CD4-positive, alpha-beta T cell treated with Interleukin-10 for 1 hour (primary cell): ENCODE data around the gene APP.
"Not testable (repeated sequence)": the region's sequence is repeated elsewhere in the genome, so short reads cannot be mapped to it uniquely, and the experiment has no call there.

ENCODE experiments used
- DNase-seq: peaks from one replicate; pipeline ENCODE4 v3.0.0-alpha.2; 2020

The APP gene

DNA sequence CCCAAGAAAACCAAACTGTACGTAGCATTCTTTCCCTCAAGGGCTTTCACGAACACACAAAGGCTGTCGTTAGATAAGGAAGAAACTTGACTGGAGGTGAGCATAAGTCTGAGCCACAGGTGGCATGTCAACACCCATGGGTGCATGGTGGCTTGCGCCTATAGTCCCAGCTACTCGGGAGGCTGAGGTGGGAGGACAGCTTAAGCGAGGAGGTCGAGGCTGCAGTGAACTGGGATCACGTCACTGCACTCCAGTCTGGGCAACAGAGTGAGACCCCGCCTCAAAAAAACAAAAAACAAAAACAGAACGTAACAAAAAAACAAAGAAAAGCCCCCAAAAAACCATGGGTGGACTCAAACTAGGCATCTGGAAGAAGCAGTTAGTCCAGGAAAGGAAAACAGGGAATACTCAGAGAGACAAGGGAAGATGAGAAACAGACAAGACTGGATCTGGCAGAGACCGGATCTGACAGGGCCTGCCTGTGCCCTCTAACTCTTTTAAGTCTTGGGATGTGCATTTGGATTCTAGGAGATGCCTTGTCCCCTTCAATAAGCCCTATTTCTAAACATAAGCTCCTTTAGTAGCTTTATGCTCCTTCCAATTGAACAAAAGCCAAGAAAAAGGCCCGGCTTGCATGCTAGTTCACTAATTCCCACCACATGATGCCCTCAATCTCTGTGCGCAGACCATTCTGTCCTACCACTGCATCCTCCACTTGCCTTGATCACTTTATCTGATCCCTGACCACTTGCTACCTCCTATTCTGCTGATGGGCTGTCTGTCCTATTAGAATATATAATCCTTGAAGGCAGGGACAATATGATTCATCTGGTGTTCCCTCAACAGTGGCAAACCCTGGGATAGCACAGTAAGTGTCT lies 73.8 kb downstream of the APP start:
- DNase-seq = no peak

- no peak for DNase-seq
Measured at GRCh38 chr21:26095131-26095530, 75.4 kb downstream of the APP start.

DNA sequence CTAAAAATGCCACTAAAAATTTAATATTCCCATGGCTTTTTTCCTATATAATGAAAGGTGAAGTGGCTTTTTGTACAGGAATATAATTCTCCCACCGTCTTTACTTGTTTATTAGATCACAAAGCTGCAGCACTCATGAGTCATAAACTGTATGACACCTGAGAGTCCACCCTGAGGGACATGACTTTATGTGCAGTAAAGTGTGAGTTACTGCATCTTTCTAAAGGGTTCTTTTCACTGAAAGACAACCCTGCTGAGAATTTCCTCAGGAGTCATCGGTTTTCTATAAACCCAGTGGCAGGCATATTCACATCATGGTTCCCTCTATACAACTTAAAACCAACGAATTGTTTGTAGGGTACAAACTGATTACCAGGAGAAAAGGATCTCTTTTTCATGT lies 77.4 kb downstream of the APP start:
- no peak for DNase-seq

DNA sequence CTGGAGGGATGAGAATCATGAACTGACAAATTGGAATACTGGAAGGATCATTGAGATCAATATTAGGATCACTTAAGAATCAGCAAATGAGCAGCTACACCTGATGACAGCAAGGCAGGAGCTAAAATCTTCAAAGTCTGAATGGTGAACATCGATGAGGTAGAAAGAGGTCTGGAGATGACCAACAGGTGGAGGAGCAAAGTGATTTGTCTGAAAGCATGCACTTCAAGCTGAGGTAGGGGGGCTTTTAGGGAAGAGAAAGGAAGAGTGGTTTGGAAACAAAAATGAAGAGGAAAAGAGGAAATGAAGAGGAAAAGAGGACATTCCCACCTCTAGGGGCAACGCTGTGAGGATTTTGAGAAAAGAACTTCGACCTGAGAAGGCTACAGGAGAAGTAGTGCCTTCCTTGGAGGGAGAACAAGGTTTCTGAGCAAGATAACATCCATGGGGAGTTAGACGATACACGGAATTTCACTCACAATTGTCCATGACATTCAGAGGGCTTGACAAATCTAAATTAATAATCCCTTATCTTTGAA lies 79.0 kb downstream of the APP start:
- DNase-seq = no peak

DNA sequence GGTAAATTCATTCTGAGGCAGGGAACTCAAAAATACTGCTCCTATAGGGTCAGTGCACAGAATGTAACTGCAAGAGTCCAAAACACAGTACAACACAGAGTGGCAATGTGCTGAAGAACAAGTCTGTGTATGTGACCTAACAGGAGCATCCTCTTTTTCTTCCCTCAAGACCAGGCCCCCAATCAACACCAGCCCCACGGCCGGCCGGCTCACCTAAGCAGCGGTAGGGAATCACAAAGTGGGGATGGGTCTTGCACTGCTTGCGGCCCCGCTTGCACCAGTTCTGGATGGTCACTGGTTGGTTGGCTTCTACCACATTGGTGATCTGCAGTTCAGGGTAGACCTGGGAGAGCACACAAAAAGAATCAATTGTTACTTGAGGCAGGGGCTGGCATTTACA lies 80.8 kb downstream of the APP start:
- DNase-seq = no peak

GRCh38 chr21:26087223-26087918 lies 83.2 kb downstream of the APP start:
- no peak for DNase-seq

- no peak for DNase-seq
Measured at GRCh38 chr21:26085882-26086281, 84.7 kb downstream of the APP start.

GRCh38 chr21:26085127-26085526 lies 85.4 kb downstream of the APP start:
- DNase-seq = no peak

- no peak for DNase-seq
Measured at GRCh38 chr21:26082549-26082948, 88.0 kb downstream of the APP start.

- not testable (repeated sequence) for DNase-seq
Measured at GRCh38 chr21:26081175-26081760, 89.3 kb downstream of the APP start.

- no peak for DNase-seq
Measured at GRCh38 chr21:26080211-26080610, 90.4 kb downstream of the APP start.

GRCh38 chr21:26079366-26079765 lies 91.2 kb downstream of the APP start:
- DNase-seq = no peak

DNA sequence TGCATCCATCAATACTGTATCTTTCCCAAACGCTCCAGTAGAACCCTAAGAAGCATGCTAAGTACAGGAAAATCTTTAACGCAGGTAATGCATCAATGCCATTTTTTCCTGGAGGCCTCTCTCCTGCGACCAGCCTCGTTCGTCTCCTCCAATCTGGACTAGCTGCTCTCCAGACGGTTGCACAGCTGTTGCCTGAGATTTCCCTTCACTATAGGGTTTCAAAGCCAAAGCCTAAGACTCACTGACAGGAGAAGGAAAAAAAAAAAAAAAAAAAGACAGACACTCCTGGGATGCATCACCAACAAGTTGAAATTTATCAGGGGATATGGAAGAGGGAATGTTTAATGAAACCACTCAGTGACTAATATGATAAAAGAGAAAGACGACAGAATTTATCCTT lies 93.0 kb downstream of the APP start:
- DNase-seq = no peak

DNA sequence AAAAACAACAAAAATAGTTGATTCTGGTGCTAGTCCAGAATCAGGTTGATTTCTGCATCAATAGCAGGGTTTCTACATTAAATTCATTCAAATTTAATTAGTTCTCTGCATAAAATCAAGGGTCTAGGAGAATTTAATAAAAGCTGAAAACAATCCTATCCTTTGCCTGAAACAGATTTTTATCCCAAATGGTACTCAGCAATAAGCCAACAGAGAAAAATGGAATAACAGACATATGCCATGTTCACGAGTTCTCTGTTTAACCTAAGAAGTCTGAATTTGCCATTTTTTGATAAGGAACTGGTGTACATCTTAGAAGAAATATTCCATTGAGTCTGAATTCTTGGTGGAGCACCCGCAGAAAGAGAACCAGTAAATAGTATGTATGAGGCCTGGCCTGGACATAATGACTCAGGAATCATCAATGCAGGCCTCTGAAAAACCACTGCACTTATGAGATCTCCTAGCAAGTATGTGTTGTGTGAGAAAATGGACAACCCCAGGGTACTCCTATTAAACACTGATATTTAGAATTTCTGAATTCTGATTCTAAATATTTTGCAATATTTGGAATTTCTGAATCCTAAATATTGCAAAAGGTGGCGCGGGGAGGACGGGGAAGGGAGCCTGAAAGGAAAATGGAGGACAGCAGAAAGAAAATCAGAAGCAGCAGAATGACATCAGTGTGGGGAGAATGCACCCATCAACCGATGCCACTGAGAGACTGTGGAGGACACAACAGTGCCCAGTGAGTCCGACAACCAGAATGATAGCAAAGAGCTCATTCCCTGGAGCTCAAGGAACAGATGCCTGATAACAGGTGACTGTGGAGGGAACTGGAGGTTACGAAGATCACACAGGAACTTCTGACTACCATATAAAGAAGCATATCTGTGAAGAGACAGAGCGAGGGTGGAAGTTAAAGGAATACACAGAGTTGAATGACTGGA lies 97.6 kb downstream of the APP start:
- no peak for DNase-seq

GRCh38 chr21:26070822-26071425 lies 99.6 kb downstream of the APP start:
- DNase-seq = peak; percentile 31

DNA sequence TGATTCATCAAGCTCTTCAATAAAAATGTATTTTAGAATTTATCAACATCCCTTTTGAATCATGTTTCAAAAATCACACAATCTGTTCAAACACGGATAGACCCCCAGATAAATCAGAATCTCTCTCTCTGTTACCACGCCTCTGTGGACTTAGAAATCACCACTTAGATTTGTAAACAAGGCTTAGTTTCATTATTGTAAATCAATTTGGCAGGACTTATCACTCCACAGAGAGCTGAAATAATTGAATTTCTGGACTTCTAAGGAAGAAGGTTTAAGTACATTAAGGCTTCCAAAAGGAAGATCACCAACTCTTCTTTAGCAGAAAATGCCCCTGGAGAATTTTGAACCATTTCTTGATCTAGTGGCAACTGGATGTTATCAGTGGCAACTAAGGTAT lies 100.4 kb downstream of the APP start:
- no peak for DNase-seq

GRCh38 chr21:26068776-26069175 lies 101.8 kb downstream of the APP start:
- DNase-seq = no peak

DNA sequence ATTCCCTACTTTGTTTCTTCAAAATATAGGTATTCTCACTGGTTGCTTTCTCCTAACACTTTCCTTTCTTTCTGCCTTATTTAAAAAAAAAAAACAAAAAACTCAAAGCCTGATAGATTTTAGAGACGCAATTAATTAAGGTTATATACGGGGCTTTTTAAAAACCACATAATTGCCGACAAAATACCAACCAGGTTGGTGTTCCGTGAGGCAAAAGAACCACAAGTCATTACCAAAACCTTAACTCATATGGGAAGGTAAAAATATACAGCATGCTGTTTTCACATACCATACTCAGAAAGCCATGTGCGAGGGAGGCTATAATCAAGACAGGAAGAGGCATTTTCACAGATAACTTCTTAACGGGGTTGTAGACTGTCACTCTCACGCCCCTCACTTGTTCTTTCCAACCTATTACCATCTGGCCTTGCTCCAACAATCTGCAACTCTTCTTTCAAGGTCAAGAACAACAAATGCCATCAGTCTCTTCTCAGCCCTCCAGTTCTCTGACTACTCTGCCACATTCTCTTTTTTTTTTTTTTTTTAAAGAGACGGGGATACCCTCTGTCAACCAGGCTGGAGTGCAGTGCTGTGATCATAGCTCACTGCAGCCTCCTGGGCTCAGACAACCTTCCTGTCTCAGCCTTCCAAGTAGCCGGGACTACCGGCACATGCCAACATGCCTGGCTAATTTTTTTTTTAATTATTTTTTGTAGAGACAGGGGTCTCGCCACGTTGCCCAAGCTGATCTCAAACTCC lies 102.6 kb downstream of the APP start:
- no peak for DNase-seq

DNA sequence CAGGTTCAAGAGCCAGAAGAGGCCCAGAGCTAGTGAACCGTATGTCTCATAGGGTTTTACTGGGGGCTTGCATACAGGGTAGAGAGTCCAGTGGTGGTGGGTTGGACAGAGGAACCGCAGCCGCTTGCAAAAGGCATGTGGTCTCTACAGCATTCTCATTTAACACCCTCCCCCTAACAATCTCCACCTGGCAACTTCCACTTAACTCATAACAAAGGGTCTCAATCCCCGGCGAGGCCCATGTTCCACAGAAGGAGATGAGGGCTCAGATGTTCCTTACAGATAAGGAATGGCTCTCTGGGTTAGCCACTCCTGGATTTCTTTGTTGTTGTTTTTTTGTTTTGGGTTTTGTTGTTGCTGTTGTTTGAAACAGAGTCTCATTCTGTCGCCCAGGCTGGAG lies 106.1 kb downstream of the APP start:
- DNase-seq = no peak

DNA sequence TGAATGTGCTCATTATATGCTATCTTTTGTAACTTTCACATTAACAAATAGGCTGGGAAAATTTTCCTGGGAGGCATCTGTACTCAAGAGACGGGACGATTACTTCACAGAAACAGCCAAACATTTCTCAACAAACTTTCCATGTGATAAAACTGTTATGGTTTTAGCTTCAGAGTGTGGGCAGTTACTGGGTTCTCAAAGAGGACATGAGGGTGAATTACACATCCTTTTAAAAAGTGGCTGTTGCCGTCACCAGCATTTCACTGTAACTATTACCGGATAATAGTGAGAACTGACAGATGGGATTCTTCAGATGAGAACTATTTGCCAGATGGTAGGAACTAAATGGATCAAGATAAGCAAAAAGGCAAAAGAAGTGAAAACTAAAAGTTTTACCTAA lies 109.1 kb downstream of the APP start:
- no peak for DNase-seq
